HG03159 (cell line): ENCODE measurements around the gene DCLRE1A.
A peak's percentile ranks its signal among the peaks of the same experiment; 100 is the strongest.

Experiments used
- ATAC-seq: cut with Tn5 transposase; IDR thresholded peaks from one replicate; pipeline ENCODE4 v1.9.1; 2021; ENCODE audit warnings: mild to moderate bottlenecking, moderate library complexity; ENCODE audit not compliant: unreplicated experiment

The DCLRE1A gene

DNA sequence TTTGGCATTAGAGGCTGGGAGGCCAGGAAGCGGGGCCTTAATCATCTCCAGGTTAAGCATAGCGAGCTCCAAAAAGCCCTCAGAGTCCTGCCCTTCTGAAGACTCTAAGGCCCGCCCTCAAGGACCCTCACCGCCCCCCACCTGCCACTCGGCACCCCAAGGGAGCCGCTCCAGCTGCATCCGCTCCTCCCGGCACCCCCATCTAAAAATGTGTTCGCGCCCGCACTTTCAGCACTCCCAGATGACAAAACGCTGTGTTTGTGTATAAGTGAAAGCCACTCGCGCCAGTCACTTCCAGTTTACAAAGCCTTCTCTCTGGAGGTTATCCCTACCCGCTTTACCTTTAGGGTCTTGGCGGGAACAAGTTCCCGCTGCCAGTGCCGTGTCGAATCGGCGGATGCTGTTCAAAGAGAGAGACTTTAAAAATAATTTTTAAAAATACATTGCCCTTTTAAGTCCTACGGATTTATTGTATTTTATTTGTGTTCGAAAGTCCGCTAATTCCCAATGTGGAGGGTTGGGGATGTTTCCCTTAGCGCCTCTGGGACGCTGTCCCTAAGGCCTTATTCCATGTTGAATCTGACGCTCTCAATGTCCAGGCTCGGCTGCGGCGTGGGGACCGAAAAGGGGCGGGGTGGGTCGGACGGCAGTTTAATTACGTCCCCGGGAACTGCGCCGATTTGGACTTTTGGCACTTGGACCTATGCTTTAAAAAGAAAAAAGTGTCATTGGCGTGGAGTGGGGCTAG is at the start of gene DCLRE1A, which contains the start of gene NHLRC2:
Gene DCLRE1A, minus strand, starts transcription at position 70 of the 748 bp plus-strand sequence. CDS start 900 bp downstream, outside the sequence.
Gene NHLRC2, plus strand, starts transcription at position 649 of the 748 bp plus-strand sequence. CDS start 212 bp downstream, outside the sequence.
- peak; percentile 33 for ATAC-seq

DNA sequence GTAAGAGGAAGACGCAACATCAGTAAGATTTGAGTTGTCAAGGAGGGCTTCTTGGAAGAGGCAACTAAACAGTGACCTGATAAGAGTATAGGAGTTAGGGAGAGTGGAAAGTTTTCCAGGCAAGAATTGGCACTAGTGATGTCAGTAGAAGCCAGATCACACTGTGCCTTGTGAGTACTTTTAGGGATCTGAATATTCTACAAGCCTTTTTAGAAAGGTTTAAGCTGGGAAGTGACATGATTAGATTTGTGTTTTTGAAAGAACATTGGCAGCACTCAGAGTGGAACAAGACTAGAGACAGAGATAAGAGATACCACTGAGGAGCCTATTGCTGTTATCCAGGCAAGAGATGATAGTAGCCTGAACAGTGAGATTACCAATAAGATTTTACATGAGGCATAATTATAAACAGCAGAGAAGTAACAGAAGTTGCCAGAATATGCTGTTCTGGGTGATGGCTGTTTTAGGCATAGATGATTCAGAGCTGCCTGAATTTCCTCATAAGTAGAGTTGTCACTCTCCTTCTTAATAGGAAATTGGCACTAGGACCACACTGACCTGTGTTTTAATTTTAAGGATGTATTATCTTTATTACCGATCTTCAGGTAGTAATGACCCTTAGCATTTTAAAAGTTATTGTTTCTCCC is 46.2 kb upstream of the DCLRE1A start:
- no peak for ATAC-seq

DNA sequence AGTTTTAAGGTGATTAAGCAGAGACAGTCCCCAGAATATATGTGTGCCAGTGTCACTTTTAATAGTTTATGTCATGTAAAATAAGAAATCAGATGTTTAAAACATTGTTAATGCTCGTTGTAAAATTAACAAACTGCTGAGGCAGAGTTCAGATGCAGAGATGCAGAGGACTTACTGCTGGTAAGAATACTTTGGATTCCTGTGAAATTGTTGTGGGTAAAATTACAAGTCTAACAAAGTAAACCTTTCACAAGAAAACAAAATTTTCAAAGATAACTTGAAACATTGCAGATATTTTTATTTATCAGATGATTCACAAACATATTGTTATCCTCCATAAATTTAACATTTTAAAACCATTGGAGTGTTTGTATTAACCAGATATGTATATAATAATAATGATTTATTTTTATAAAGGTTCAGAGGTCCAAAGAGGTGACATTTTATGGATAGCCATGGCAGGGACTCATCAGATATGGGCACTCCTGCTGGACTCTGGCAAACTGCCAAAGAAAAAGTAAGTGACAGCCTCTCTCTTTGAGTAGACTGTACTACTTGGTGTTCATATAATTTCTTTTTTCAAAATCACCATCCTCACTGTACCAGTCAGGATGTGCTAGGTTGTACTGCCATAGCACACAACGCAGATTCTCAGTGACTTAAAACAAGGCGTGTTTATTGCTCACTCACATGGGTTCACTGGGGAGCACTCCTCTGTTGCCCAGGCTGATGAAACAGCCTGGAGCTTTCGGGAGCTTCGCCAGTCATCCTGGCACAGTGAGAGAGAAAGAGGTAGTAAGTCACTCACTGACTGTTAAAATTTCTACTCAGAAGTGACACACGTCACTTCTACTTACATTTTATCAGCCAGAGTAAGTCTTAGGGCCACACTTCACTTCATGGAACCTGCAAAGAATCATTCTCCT is 44.1 kb upstream of the DCLRE1A start:
- no peak for ATAC-seq

DNA sequence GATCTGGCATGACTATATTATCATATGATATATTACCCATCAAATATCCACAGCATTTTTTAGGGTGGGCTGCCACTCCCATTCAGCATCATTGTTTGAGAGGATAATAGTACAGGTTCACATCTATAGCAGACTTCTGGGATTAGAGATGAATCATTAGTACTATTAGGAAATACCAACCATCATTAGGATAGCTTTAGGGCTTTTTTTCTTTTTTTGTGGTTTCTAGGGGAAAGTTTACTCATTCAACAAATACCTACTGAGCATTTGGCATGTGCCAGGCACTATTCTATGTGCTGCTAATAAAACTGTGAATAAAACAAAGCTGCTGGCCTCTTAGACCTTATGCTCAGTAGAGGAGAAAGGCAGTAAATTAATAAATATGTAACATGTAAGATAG is 41.1 kb upstream of the DCLRE1A start:
- no peak for ATAC-seq

DNA sequence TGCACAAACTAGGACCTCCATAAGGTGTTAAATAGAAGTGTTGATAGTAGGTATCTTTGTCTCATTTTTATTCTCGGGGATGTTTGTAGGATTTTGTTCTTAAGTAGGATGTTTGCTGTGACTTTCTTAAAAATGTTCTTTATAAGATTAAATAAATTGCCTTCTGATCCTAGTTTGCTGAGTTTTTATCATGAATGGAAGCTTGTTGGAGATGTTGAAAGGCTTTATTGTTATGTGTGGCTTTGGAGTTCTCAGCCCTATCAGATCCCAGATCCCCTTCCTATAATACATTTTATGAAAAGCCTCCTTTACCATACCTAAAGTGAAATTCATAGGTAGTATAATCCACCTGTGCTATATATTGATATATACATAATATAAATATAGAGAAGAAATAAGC is 40.7 kb upstream of the DCLRE1A start:
- ATAC-seq: no peak

DNA sequence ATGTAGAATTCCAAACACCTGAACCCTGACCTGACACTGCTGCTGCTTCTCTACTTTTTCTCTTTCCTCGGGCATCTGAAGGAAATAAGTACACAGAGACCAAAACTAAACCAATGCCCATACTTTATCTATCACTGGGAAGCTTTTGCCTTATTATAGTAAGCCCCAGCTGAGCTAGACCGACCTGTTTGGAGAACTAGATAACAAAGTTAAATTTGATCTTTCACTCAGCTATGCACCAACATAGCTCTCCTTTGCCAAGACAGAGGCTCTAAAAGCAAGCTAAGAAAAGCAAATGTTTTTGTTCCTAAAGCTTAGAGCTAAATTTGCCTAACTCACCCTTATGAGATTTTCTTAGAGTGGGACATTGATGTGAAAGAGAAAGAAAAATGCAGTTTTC is 39.7 kb upstream of the DCLRE1A start:
- ATAC-seq: no peak

DNA sequence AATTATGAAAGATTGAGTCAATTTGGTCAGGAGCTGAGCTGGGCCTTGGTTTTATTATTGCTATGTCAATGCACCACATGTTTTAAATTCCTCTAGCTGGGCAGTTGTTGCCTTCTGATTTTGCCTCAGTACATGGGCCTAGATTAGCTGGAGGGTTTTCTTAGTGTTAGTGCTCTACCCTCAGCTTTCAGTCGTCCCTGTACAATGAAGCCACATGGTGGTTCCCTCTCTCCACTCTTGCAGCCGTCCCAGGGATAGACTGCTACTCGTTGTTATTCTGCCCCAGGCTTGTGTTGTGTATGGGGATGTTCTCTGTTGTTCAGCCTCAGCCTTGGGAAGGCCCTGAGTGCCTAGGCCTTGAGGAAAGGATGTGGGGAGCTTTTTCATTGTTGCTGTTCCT is 37.6 kb upstream of the DCLRE1A start:
- no peak for ATAC-seq

DNA sequence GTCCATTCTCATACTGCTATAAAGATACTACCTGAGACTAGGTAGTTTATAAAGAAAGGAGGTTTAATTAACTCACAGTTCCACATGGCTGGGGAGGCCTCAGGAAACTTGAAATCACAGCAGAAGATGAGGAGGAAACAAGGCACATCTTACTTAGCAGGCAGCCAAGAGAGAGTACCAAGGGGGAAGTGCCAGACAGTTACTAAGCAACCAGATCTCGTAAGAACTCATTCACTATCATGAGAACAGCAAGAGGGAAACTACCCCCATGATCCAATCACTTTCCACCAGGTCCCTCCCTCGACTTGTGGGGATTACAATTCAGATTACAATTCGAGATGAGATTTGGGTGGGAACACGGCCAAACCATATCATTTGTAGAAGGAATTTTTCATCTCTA is 36.9 kb upstream of the DCLRE1A start:
- ATAC-seq: no peak

DNA sequence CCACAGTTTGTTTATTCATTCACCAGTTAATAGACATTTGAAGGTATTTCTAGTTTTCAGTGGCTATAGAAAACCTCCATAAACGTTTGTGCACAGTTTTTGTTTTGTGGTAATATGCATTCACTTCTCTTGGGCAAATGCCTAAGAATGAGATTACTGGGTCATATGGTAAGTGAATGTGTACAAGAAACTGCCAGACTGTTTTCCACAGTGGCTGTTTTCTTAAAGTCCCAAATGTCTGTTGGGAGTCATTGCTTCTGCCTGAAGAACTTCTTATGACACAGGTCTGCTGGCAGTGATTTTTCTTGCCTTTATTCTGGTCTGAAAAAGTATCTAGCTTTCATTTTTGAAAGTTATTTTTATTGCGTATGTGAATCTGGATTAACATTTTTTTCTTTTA is 36.0 kb upstream of the DCLRE1A start:
- ATAC-seq: no peak

DNA sequence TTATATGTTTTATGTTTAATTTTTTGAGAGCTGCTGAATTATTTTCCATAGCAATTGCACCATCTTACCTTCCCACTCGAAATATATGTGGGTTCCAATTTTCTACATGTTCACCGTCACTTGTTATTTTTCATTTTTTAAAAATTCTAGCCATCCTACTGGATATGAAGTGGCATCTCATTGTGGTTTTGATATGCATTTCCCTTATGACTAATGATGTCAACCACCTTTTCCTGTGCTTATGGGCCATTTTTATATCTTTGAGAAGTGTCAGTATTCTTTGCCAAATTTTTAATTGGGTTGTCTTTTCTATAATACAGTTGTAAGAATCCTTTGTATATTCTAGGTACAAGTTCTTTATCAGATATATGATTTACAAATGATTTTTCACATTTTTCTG is 28.4 kb upstream of the DCLRE1A start:
- no peak for ATAC-seq

DNA sequence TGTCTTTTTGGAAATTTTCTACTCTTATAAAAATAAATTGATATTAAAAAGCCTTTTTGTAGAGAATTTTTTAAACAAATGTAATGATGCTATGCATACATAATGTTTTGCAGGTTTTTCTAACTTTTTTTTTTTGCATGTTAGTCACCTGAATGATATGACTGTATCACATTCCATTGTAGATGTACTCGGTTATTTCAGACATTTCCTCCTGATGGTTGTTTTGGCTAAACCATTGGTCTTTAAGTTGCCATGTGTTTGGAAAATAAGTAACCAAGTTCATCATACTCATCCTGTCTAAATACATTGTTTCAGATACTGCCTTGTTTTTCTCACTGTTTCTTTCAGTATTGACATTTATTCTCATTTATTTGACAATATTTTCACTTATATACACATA is 26.4 kb upstream of the DCLRE1A start:
- no peak for ATAC-seq

DNA sequence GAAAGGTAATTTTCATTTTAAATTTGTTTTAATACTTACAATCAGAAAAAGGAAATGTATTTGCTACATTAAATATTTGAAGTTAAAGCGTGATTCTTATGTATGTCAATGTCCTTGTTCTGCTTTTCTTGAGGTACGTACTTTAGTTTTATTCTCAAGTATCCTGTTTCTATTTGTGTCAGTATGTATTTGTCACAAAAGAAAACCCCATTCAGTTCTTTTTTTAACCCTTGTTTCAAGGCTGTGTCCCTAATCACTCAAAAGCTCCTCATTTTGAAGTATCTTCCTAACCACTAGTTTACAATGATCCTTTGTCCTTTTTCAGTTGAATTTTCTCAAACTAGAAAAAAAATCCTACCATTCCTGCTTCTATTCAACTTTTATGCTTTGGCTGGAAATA is 25.8 kb upstream of the DCLRE1A start:
- ATAC-seq: peak; percentile 78

DNA sequence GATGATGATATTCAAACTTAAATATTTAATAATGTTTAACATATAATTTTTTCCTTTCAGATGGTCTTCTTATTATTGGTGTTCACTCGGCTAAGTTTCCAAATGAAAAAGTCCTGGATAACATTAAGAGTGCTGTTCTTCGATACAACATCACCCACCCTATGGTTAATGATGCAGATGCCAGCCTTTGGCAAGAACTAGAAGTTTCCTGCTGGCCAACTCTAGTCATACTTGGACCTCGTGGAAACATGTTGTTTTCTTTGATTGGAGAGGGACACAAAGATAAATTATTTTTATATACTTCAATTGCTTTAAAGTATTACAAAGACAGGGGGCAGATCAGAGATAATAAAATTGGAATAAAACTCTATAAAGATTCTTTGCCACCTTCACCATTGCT is 22.6 kb upstream of the DCLRE1A start:
- ATAC-seq: no peak

DNA sequence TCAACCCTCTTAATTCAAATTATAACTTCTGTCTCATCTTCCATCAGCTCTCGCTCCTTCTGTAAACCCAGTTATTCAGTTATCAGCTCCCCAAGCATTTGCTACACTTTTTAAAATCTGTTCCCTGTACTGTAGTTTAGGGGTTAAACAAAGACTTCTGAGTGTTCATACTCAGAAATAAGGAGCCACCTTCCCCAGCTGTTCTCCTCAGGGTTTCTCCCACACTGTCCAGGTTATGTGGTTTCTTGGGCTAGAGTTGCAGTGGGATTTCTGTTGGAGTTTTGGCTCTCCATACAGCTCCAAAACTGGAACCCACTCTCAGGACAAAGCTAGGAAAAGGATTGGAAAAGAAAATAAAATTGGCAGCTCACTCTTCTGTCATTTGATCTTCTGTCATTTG is 21.3 kb upstream of the DCLRE1A start:
- no peak for ATAC-seq

DNA sequence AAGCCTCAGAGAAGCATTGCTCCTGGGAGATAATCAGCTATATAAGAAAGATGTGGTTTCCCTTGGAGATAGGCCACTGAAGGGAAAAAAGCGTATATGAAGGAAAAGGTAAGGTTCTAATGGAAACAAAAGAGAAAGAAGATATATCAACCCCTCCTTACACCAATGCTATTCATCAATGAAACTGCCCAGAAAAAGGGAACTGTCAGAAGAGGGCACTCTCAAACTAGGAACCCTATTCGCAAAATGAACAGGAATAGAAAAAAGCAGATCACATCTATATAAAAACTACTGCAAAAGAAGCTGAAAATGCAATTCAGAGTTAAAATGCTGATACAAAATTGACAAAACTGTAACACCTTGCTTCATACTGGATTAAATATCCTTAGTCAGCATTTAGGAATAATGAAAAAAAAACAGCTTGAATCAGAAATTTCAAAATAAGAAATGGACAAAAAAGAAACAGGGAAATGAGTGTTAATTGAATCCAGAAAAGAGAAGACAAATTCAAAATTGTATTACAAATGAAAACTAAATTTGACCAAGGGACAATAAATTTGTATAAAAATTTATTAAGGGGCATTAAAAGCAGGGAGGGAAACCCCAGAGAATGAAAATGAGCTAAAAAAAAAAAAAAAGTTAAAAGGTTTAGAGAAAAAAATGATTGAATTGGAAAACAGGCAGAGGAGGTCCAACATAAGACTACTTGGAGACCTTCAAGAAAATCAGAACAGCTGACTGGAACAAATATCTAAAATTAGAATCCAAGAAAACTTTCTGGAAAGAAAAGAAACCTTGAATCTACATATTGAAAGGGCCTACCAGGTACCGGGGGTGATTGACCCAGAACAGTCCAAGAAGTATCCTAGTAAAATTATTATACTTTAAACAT is 18.5 kb upstream of the DCLRE1A start:
- no peak for ATAC-seq

DNA sequence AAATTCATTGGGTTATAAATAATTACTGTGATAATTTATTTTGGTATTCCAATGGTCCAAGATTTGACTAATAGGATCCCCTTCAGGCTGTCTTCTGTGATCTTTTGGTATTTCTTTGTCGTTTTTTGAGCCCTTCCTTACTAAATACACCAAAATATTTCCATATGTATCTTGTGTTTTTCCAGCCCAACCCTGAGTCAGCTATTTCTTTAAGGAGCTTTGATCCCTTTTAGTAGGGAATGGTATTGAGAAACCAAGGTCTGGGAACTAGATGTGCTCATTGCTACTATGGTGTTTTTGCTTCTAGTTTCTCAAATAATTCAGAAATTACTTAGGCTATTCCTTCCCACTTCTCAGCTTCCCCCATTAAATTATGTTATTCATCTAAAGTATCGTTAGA is 15.9 kb upstream of the DCLRE1A start:
- ATAC-seq: no peak

DNA sequence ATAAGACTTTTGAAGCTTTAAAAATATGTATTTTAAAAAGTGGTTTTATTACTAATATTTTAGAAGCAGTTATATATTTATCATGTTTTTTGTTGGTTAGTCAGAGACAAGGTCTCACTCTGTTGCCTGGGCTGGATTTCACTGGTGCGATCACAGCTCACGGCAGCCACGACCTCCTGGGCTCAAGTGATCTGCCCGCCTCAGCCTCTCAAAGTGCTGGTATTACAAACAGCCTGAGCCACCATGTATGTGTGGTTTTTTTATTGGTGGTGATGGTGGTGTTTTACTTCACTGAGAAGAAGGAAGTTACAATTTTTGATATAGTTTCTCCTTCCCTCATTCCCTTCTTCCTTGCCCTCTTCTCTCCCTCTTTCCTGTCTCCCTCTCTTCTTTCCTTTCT is 14.0 kb upstream of the DCLRE1A start:
- no peak for ATAC-seq

DNA sequence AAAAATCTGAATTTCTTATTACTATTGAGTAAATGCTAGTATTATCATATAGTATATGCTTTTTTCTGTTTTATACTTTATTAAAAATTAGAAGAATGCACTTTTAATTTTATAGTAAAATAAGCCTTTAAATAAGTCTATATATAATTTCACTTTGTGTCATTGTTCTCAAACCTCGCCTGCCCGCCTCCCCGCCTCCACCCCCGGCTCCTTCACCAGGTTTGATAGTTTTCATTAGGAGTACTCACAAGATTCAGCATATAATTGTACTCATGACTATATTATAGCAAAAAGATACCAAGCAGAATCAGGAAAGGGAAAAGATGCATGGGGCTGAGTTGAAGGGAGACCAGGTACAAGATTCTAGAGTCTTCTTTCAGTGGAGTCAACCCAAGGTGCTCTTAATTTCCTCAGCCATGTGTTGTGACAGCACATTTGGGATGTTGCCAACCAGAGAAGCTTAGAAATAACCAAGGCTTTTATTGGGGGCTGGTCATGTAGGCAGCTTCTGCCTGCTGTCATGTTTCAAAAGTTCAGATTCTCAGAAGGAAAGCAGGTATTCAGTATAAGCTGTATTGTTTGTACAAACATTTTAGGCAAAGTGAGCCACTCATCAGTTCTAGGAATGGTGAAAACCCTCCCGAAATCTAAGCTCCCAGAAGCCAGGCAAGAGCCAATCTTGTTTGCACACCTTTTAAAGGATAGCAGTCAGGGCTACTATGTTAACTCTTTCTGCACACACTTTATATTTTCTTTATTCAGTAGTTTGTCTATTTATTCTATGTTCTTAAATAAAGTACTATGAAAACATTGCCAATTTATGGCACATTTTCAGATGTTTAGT is 12.9 kb upstream of the DCLRE1A start:
- ATAC-seq: no peak

DNA sequence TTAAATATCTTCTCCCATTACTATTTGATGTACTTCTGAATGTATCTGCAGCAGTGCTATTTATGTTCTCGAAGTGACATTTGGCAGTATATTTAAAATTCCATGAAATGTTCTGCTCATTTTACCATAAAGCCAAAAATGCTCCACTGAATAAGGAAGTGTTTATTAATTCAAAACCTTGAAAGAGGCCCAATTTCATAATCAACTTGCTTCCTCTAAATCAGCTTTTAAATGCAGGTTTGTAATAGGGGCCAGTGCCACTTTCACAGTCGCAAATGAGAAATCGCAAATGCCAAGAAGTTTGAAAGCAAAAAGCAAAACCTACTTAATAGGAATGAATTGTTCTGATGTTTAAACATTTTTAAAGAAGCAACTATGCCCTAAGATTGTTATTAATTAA is 12.0 kb upstream of the DCLRE1A start:
- ATAC-seq: no peak

DNA sequence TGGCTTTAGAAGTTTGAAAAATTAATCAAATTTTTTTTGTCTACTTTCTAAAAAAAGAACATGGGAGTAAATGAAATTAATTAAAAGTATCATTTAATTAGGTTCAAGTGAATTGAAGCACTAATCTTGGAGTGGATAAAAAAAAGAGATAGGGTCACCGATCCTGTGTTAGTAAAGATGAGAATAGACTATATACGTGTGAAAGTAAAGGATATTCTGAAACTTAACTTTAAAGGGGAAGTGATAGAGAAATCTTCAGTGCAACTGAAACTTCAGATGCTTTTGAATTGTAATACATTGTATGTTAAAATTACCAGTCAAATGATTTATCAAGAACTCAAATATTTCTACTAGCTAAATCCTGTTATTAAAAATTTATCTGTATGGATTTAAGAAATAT is 5.4 kb upstream of the DCLRE1A start:
- ATAC-seq: peak; percentile 44
